K562 (cell line): Measurements from ENCODE around the gene PGM2. TPM values are rescaled to one million over a fixed set of nuclear protein-coding genes. Genes with fewer than 3 reads are reported as not detected.

Experiments
- ATAC-seq: fragments of 200-7000 bp; cut with Tn5 transposase; 3 replicates; pipeline ENCODE4 v1.9.1; 2020; ENCODE audit warnings: moderate library complexity
- Bru-seq: library from RNA; stranded (reverse); fragments of 400-500 nt; gene quantifications from one replicate; lab custom pipeline; 2021; lab: Mats Ljungman, UMichigan
- BruChase-seq, 2 experiments: library from RNA; stranded (reverse); fragments of 400-500 nt; gene quantifications; one replicate each; lab custom pipeline; 2021; lab: Mats Ljungman, UMichigan
- BruUV-seq: library from RNA; stranded (reverse); fragments of 400-500 nt; replicated peaks from 2 replicates; lab custom pipeline; 2021; lab: Mats Ljungman, UMichigan
- CTCF ChIA-PET: fragments of 300-600 bp; formaldehyde crosslinking; extraction: SDS; loops from one replicate; lab custom pipeline; 2021; ENCODE audit warnings: low intra/inter-chr PET ratio; lab: Yijun Ruan, JAX
- POLR2A ChIA-PET: fragments of 300-600, 350-650 bp; sonication (Branson Sonifier 250); formaldehyde crosslinking; extraction: SDS; loops from one replicate; lab custom pipeline; 2021; ENCODE audit warnings: antibody characterized with exemption, inconsistent platforms; lab: Yijun Ruan, JAX
- DNase-seq, 4 experiments: peaks; one replicate each; pipeline versions ENCODE4 v3.0.0 to v3.0.0-alpha.2; 2011 to 2018; ENCODE audit warnings: low spot score in 3 of 4, mixed read lengths in 3 of 4; ENCODE audit errors: extremely low read depth in 1 of 4
- FAIRE-seq: peaks from 2 replicates; lab custom pipeline; 2011; peaks lifted over from hg19 to GRCh38; lab: Jason Lieb, UNC
- H2AFZ ChIP-seq: 2 replicates; pipeline ENCODE4 v1.6.0; 2011; ENCODE audit warnings: low read depth, low read length, control low read depth, inconsistent platforms
- H3K27ac ChIP-seq: fragments of 200-600 bp; 3 replicates; pipeline ENCODE4 v1.8.0; 2011; ENCODE audit warnings: low read depth, mild to moderate bottlenecking, control low read depth, inconsistent platforms, low read length, moderate library complexity, mixed read lengths; ENCODE audit errors: extremely low read depth
- H3K27me3 ChIP-seq, 2 experiments: fragments of 300-600 bp in 1 of 2; 2 replicates in 1 of 2; 3 replicates in 1 of 2; pipeline versions ENCODE4 v1.6.0 to v1.8.0; 2011; ENCODE audit warnings: inconsistent platforms in 2 of 2, low read length in 2 of 2, mild to moderate bottlenecking in 1 of 2, mixed read lengths in 1 of 2, moderate library complexity in 1 of 2; ENCODE audit not compliant: control insufficient read depth in 2 of 2, insufficient read depth in 2 of 2
- H3K36me3 ChIP-seq: fragments of 300-600 bp; 3 replicates; pipeline ENCODE4 v1.8.0; 2011; ENCODE audit warnings: mild to moderate bottlenecking, low read length, inconsistent platforms; ENCODE audit not compliant: control insufficient read depth, insufficient read depth
- H3K4me1 ChIP-seq, 2 experiments: fragments of 200-600 bp in 1 of 2; replicated peaks in 1 of 2; 2 replicates in 1 of 2; 3 replicates in 1 of 2; pipeline versions ENCODE4 v1.5.1 to v1.8.0; 2011; ENCODE audit warnings: inconsistent platforms in 2 of 2, low read length in 2 of 2, mild to moderate bottlenecking in 1 of 2, mixed read lengths in 1 of 2, moderate library complexity in 1 of 2; ENCODE audit not compliant: control insufficient read depth in 2 of 2, insufficient read depth in 2 of 2
- H3K4me2 ChIP-seq: 2 replicates; pipeline ENCODE4 v1.6.1; 2011; ENCODE audit warnings: low read length, control low read depth, inconsistent platforms, mixed read lengths; ENCODE audit not compliant: insufficient read depth
- H3K4me3 ChIP-seq: fragments of 200-600 bp; sonication (generic), shearing (Covaris generic); 2 replicates; pipeline ENCODE4 v1.5.1; 2016; ENCODE audit warnings: control low read depth, inconsistent platforms
- H3K79me2 ChIP-seq: fragments of 200-600 bp; 3 replicates; pipeline ENCODE4 v1.8.0; 2011; ENCODE audit warnings: low read length, inconsistent platforms; ENCODE audit not compliant: control insufficient read depth, insufficient read depth
- H3K9ac ChIP-seq, 2 experiments: 2 replicates each; pipeline versions ENCODE4 v1.6.0 to v1.6.1; 2011; ENCODE audit warnings: low read depth in 2 of 2, low read length in 2 of 2, control low read depth in 1 of 2, inconsistent platforms in 1 of 2, mild to moderate bottlenecking in 1 of 2, mixed read lengths in 1 of 2; ENCODE audit not compliant: insufficient read depth in 1 of 2
- H3K9me1 ChIP-seq: one replicate; pipeline ENCODE4 v1.6.0; 2011; ENCODE audit warnings: inconsistent platforms, mild to moderate bottlenecking, low read length, moderate library complexity; ENCODE audit not compliant: control insufficient read depth, insufficient read depth
- H3K9me3 ChIP-seq: replicated peaks from 2 replicates; pipeline ENCODE4 v1.5.1; 2011; ENCODE audit warnings: low read depth, low read length, inconsistent platforms; ENCODE audit not compliant: control insufficient read depth, insufficient read depth
- H4K20me1 ChIP-seq: replicated peaks from 2 replicates; pipeline ENCODE4 v1.6.1; 2011; ENCODE audit warnings: low read length, inconsistent platforms, mixed read lengths; ENCODE audit not compliant: control insufficient read depth, insufficient read depth
- BHLHE40 ChIP-seq: IDR thresholded peaks from 2 replicates; pipeline ENCODE4 v1.6.1; 2011; ENCODE audit warnings: low read length, improper control_type of control experiment
- MAZ ChIP-seq, 2 experiments: fragments of 450-650 bp in 1 of 2; sonication (generic) in 1 of 2; formaldehyde crosslinking; IDR thresholded peaks in 1 of 2; conservative IDR thresholded peaks in 1 of 2; 2 replicates each; pipeline versions ENCODE4 v1.4.0 to v1.5.0; 2020; ENCODE audit warnings: mild to moderate bottlenecking in 1 of 2, missing genetic modification reagents in 1 of 2
- POLR2AphosphoS2 ChIP-seq: IDR thresholded peaks from 2 replicates; pipeline ENCODE4 v1.6.1; 2012; ENCODE audit warnings: low read length, improper control_type of control experiment
- TCFL5 ChIP-seq: fragments of 250-450 bp; sonication (Bioruptor Pico); conservative IDR thresholded peaks from 2 replicates; pipeline ENCODE4 v1.6.1; 2021; ENCODE audit warnings: mild to moderate bottlenecking, moderate library complexity, matching md5 sums
- ZNF766 ChIP-seq: fragments of 200-800 bp; sonication (Bioruptor generic); conservative IDR thresholded peaks from 2 replicates; pipeline ENCODE4 v1.6.1; 2016; ENCODE audit warnings: missing genetic modification characterization, missing compliant biosample characterization
- WGBS: fragments of 100-300 bp; shearing (Covaris generic); methylation state at CpG from one replicate; pipeline ENCODE4 v1.1.6; 2016; ENCODE audit warnings: low coverage, mixed read lengths; ENCODE audit not compliant: insufficient coverage; ENCODE audit errors: missing lambda C conversion rate; 5-methylcytosine and 5-hydroxymethylcytosine counted together
- in situ Hi-C: fragments of 300-500 bp; cut with MboI; formaldehyde crosslinking; loops from 4 replicates; pipeline ENCODE4 v1.15.0; 2018; ENCODE audit warnings: inconsistent platforms, mixed read lengths
- intact Hi-C: fragments of 100-400 bp; cut with micrococcal nuclease; formaldehyde crosslinking; loops from 2 replicates; pipeline ENCODE4 v1.14.2; 2022
- long read RNA-seq, 3 experiments: library from polyadenylated mRNA in 2 of 3; library from RNA in 1 of 3; unstranded in 2 of 3; stranded (forward) in 1 of 3; transcript quantifications; one replicate each; pipeline ENCODE4 v2.0.0, GENCODE V29; 2019 to 2022
- polyA minus RNA-seq, 3 experiments: library from RNA; depleted of rRNA, polyadenylated mRNA; stranded (reverse); fragments of >200 nt; gene quantifications; 2 replicates each; pipeline ENCODE4 v1.2.3, GENCODE V29; 2011
- polyA plus RNA-seq, 8 experiments: library from polyadenylated mRNA; depleted of rRNA in 4 of 8; stranded (reverse) in 5 of 8; unstranded in 3 of 8; fragments of >200 nt; fragmentation: Nextera tagmentation in 2 of 8; fragmentation: Illumina TruSeq in 1 of 8; extraction: Ambion mirVana in 2 of 8; extraction: Trizol in 1 of 8; gene quantifications; 2 replicates each; pipeline versions ENCODE4 v1.2.1 to v1.2.3, GENCODE V29; 2011 to 2014; ENCODE audit warnings: inconsistent platforms in 1 of 8, missing spikeins in 1 of 8
- total RNA-seq, 7 experiments: library from RNA; depleted of rRNA in 6 of 7; stranded (reverse); fragments of >200 nt in 6 of 7; fragmentation: Illumina TruSeq in 2 of 7; extraction: Trizol in 2 of 7; gene quantifications; 2 replicates each; pipeline versions ENCODE4 v1.2.1 to v1.2.3, GENCODE V29; 2011 to 2021; ENCODE audit warnings: low replicate concordance in 1 of 7
- TF ChIP-seq, protein P1 (sequence below): fragments of 450-650 bp; IDR thresholded peaks from 2 replicates; pipeline ENCODE4 v1.6.1; 2016; ENCODE audit warnings: borderline replicate concordance
- TF ChIP-seq, protein P2 (sequence below), 2 experiments: IDR thresholded peaks; 2 replicates each; pipeline ENCODE4 v1.6.1; 2012; ENCODE audit warnings: improper control_type of control experiment in 2 of 2, low read depth in 2 of 2, low read length in 2 of 2, borderline replicate concordance in 1 of 2

The PGM2 gene
- total RNA-seq (2011; cell fraction: chromatin; rRNA removed; ENCODE audit: low replicate concordance), result 21.8 and 47.3 TPM in 2 replicates
- total RNA-seq (2011; cell fraction: nucleolus; rRNA removed), result 11.5 and 13.4 TPM in 2 replicates
- total RNA-seq (2011; cell fraction: nucleoplasm; rRNA removed), result 18.6 and 19.6 TPM in 2 replicates
- total RNA-seq (2014; rRNA removed) (35.5 and 39.3 TPM in 2 replicates), total RNA-seq (2014; rRNA removed; fragmentation: Illumina TruSeq; extraction: Trizol) (59.8 and 68.3 TPM in 2 replicates), total RNA-seq (2015; rRNA removed; fragmentation: Illumina TruSeq; extraction: Trizol) (49.8 and 51.4 TPM in 2 replicates), total RNA-seq (2021) (57.3 and 58.1 TPM in 2 replicates), polyA plus RNA-seq (2011; rRNA removed) (57.8 and 77.3 TPM in 2 replicates), polyA plus RNA-seq (2014; fragmentation: Illumina TruSeq; extraction: Trizol) (45.6 and 52.9 TPM in 2 replicates), polyA plus RNA-seq (2014; fragmentation: Nextera tagmentation; extraction: Ambion mirVana) (10 to 100 TPM; 15.2 to 27.1 TPM), polyA plus RNA-seq (2014; rRNA removed) (44.9 and 47.8 TPM in 2 replicates), polyA minus RNA-seq (2011; rRNA and poly(A)+ RNA removed) (53.9 and 55.3 TPM in 2 replicates), Bru-seq, nascent RNA (percentile 85 among the genes with signal in this experiment), BruChase-seq, experiment 1, labeled RNA remaining after a 2-hour chase (percentile 80 among the genes with signal in this experiment), BruChase-seq, experiment 2, labeled RNA remaining after a 6-hour chase (percentile 81 among the genes with signal in this experiment)
- 20.7 and 35.0 TPM in 2 replicates for polyA plus RNA-seq (2011; cell fraction: cytosol; rRNA removed)
- 45.8 and 87.6 TPM in 2 replicates for polyA plus RNA-seq (2011; cell fraction: nucleus; rRNA removed)
- polyA plus RNA-seq (2012), result 29.2 and 31.5 TPM in 2 replicates
- 20.0 and 30.2 TPM in 2 replicates for polyA minus RNA-seq (2011; cell fraction: cytosol; rRNA and poly(A)+ RNA removed)
- 18.6 and 32.1 TPM in 2 replicates for polyA minus RNA-seq (2011; cell fraction: nucleus; rRNA and poly(A)+ RNA removed)
- long read RNA-seq, experiment 1, transcript PGM2-201 (14 exons, 3,264 nt), result major isoform, 94 of 132 reads
- long read RNA-seq, experiment 1, partial matches to known transcripts, result 25 of 132 reads
- long read RNA-seq, experiment 1, other reads (novel, unspliced or antisense), result 13 of 132 reads
- long read RNA-seq, experiment 2, transcript PGM2-201 (14 exons, 3,264 nt), result major isoform, 22 of 39 reads
- long read RNA-seq, experiment 2, partial matches to known transcripts, result 7 of 39 reads
- long read RNA-seq, experiment 2, other reads (novel, unspliced or antisense), result 10 of 39 reads
- long read RNA-seq, experiment 3, transcript PGM2-201 (14 exons, 3,264 nt), result major isoform, 64 of 74 reads
- long read RNA-seq, experiment 3, partial matches to known transcripts, result 5 of 74 reads
- long read RNA-seq, experiment 3, other reads (novel, unspliced or antisense), result 5 of 74 reads

DNA sequence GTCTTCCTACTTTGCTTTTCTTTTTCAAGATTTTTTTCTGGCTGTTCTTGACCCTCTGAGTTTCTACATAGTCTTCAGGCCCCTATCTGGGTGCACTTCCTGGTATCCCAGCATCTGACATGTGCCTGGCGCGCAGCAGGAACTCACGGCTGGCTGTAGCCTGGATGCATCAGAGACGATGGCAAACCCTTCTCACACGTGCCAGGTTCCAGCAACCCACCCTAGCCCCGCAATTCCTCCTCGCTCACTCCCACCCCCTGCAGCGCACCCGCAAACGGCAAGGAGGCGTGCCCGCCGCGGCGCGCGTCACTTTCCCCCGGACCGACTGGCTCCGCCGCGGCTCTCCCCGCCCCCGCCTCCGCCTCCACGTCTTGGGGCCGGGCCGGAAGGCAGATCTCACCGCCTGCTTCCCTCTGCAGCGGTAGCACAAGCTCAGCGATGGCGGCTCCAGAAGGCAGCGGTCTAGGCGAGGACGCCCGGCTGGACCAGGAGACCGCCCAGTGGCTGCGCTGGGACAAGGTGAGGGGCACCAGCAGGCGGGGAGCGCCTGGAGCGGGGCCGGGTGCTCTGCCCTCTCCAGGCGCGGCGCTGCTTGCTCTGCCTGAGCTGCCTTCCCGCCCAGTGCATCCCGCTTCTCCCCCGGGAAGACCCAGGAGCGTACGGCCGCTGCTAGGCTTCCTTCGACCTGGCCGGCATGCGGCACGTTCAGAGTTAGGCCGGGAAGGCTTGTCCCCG is at the start of gene PGM2:
PGM2 (plus strand) TSS at position 392 of the 735 bp plus-strand sequence; CDS start at position 439, 47 bp downstream.
- Histone ChIP-seq H3K4me2 (peak within 1 kb of the TSS; percentile 94), H3K9me3 (no peaks in the 10 kb centered on the region), H3K36me3 (peaks cover 23% of the 10 kb centered on the region), H3K79me2 (peaks cover 22% of the 10 kb centered on the region), H4K20me1 (no peaks in the 10 kb centered on the region), H3K27me3 (no peaks in the 10 kb centered on the region), H3K4me3 (peak within 1 kb of the TSS; percentile 71), H3K27ac (peak within 1 kb of the TSS; percentile 62), H3K4me1 (peaks cover 4 to 11% of the 10 kb centered on the region in 2 experiments; a peak in 4 of 5 replicates), H2AFZ (peak within 1 kb of the TSS; percentile 91), H3K9me1 (no peaks in the 10 kb centered on the region), H3K9ac (peak within 1 kb of the TSS; percentile 67 to 98)
- 0% methylated on average over 38 of the region's 57 CpGs for WGBS
- intact Hi-C loops (no loop called here), in situ Hi-C loops (no loop called here)
- BruUV-seq, result no TSS peak
- peak; percentile 67 for FAIRE-seq
- CTCF ChIA-PET, result no interaction called here
- POLR2A ChIA-PET, result interaction anchor here (0.6 to 1.9 kb wide), 10 partner anchors 9 to 265 kb away, joined by 3 to 10 read pairs (median 3); no protein-coding TSS in a partner anchor
- ATAC-seq, result peak; percentile 96
- DNase-seq, result peak; percentile 87 to 91 (median 88)
- TF ChIP-seq MAZ (CRISPR knock-in tag; conservative IDR thresholded peaks at IDR 0.05 in 1 of 2, IDR thresholded peaks at IDR 0.05 in 1 of 2) (peak in 1 of 2 experiments; percentile 93), TCFL5 (CRISPR knock-in tag) (no peak), ZNF766 (CRISPR knock-in tag) (0 out of 2 replicates have a peak, but pooled peaks have one; percentile 33), POLR2AphosphoS2 (no peak), BHLHE40 (peak; percentile 62)
- TF ChIP-seq, protein P1, sequence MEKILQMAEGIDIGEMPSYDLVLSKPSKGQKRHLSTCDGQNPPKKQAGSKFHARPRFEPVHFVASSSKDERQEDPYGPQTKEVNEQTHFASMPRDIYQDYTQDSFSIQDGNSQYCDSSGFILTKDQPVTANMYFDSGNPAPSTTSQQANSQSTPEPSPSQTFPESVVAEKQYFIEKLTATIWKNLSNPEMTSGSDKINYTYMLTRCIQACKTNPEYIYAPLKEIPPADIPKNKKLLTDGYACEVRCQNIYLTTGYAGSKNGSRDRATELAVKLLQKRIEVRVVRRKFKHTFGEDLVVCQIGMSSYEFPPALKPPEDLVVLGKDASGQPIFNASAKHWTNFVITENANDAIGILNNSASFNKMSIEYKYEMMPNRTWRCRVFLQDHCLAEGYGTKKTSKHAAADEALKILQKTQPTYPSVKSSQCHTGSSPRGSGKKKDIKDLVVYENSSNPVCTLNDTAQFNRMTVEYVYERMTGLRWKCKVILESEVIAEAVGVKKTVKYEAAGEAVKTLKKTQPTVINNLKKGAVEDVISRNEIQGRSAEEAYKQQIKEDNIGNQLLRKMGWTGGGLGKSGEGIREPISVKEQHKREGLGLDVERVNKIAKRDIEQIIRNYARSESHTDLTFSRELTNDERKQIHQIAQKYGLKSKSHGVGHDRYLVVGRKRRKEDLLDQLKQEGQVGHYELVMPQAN, result peak; percentile 53; the same call in 1 of the 2 replicates
- TF ChIP-seq, protein P2, sequence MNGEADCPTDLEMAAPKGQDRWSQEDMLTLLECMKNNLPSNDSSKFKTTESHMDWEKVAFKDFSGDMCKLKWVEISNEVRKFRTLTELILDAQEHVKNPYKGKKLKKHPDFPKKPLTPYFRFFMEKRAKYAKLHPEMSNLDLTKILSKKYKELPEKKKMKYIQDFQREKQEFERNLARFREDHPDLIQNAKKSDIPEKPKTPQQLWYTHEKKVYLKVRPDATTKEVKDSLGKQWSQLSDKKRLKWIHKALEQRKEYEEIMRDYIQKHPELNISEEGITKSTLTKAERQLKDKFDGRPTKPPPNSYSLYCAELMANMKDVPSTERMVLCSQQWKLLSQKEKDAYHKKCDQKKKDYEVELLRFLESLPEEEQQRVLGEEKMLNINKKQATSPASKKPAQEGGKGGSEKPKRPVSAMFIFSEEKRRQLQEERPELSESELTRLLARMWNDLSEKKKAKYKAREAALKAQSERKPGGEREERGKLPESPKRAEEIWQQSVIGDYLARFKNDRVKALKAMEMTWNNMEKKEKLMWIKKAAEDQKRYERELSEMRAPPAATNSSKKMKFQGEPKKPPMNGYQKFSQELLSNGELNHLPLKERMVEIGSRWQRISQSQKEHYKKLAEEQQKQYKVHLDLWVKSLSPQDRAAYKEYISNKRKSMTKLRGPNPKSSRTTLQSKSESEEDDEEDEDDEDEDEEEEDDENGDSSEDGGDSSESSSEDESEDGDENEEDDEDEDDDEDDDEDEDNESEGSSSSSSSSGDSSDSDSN (IDR thresholded peaks at IDR 0.05; ENCODE audit: borderline replicate concordance in 1 of 2, low read depth in 2 of 2, low read length in 2 of 2), result 0 out of 4 replicates have a peak, but pooled peaks have one; percentile 57 to 75
